ENCODE data around the gene CPTP.

The CPTP gene

DNA sequence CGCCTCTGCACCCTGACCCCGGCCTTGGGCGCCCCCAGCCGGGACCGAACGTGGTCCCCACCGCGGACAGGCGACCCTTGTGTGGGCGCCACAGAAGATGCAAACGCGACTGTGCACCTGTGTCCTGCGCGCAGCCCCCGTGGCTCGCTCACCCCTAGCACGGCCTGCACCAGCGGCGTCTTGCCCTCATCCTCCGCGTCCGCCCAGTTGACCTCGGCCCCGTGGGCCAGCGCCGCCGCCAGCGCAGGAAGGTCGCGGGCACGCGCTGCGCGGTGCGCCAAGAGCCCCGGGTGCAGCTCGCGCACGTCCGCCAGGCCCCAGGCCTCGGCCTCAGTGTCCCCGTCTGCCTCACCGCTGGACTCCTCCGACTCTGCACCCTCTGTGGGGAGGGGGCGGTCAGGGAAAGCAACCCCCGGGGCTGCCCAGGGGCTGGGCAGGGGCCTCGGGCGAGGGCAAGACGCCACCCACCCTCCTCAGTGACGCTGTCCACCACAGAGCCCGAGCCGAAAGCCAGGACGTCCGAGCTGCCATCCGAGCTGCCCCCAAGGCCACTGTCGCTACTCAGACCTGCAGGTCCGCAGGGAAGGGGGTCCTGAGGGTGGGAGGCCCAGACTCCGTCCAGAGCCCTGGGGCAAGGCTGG is 30.2 kb upstream of the CPTP start:
- TF ChIP-seq, protein P1, sequence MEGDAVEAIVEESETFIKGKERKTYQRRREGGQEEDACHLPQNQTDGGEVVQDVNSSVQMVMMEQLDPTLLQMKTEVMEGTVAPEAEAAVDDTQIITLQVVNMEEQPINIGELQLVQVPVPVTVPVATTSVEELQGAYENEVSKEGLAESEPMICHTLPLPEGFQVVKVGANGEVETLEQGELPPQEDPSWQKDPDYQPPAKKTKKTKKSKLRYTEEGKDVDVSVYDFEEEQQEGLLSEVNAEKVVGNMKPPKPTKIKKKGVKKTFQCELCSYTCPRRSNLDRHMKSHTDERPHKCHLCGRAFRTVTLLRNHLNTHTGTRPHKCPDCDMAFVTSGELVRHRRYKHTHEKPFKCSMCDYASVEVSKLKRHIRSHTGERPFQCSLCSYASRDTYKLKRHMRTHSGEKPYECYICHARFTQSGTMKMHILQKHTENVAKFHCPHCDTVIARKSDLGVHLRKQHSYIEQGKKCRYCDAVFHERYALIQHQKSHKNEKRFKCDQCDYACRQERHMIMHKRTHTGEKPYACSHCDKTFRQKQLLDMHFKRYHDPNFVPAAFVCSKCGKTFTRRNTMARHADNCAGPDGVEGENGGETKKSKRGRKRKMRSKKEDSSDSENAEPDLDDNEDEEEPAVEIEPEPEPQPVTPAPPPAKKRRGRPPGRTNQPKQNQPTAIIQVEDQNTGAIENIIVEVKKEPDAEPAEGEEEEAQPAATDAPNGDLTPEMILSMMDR (IDR thresholded peaks at IDR 0.05; ENCODE audit: low read depth, low read length), result no peak
- Histone ChIP-seq H3K27me3 (ENCODE audit: insufficient read depth, low read depth, severe bottlenecking) (no peaks in the 10 kb centered on the region), H3K36me3 (peaks cover 50% of the 10 kb centered on the region), H3K9me3 (ENCODE audit: severe bottlenecking) (no peaks in the 10 kb centered on the region), H3K27ac (no peak overlapping the region), H3K4me3 (ENCODE audit: low read depth, low read length) (no peak overlapping the region)
- no peak for DNase-seq

DNA sequence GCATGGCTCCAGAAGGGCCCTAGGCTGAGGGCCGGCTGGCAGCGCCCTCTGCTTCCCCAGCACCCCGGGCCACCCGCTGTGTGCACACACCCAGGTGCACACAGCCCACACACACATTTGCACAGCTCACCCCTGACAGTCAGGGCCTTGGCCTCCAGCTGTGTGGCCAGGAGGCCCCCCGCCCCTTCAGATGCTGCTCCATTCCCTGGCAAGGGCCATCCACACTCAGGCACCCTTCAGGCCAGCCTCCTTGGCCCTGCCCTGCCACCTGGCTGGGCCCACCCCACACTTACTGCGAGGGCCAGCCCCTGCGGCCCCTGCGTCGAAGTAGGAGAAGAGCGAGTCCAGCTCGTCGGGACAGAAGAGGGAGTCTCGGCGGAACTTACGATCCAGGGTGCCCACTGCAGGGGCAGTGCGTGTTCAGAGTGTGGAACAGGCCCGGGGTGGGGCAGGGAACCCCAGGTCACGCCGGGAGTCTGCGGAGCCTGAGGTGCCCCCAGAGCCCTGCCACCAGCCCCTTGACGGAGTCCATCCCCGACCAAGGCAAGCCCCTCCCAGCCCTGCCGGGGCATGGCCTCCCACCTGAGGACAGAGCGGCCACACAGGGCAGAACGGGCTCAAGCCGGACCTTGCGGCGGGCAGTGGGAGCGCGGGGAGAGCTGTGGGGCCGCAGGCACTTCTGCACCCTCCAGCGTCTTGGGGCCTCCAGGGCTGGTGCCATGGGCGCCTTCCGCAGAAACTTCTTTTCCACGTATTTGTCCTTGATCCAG is 29.3 kb upstream of the CPTP start:
- H3K36me3 ChIP-seq, result peaks cover 60% of the 10 kb centered on the region

DNA sequence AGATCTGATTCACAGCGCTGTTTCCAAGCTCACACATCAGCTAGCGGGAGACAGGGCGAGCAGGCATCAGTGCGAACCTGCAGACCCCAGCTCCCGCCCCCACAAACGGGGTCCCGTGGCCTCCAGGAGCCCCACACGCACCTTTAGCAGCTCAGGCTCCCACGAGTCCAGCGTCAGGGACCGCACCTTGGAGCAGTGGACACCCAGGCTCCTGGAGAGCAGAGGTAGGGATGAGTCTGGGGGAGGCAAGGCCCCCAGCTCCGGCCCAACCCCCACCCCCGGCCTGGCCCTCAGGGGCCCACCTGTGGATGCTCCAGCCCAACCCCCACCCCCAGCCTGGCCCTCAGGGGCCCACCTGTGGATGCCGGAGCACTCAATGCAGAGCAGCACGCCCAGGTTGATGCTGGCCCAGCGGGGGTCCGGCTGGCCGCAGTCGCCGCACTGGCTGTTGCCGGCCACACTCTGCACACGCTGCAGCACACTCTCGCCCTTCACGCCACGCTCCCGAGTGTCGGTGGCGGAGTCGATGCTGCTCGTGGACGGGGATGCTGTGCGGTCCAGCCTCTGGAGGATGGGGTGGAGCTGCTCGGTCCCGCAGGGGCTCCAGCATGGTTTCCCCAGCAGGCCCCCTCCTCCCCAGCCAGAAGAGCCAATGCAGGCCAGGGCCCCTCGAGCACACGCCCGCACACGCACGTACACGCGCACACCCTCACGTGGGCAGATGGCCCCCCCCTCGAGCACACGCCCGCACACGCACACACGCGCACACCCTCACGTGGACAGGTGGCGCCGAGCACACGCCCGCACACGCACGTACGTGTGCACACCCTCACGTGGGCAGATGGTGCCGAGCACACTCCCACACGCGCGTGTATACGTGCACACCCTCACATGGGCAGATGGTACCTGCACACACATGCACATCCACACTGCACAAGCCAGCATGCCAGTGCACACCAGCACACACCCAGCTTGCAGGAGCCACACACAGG is 28.2 kb upstream of the CPTP start:
- Histone ChIP-seq H3K9me3 (ENCODE audit: severe bottlenecking) (no peaks in the 10 kb centered on the region), H3K4me3 (ENCODE audit: low read depth, low read length) (no peak overlapping the region), H3K27me3 (ENCODE audit: insufficient read depth, low read depth, severe bottlenecking) (no peaks in the 10 kb centered on the region), H3K36me3 (peaks cover 65% of the 10 kb centered on the region), H3K27ac (no peak overlapping the region)
- DNase-seq, result no peak
- TF ChIP-seq, protein P1 (IDR thresholded peaks at IDR 0.05; ENCODE audit: low read depth, low read length), result no peak

More for the DNA sequence above, 29.3 kb upstream of the CPTP start:
- no peak for DNase-seq
- Histone ChIP-seq H3K27me3 (ENCODE audit: insufficient read depth, low read depth, severe bottlenecking) (no peaks in the 10 kb centered on the region), H3K27ac (no peak overlapping the region), H3K9me3 (ENCODE audit: severe bottlenecking) (no peaks in the 10 kb centered on the region), H3K4me3 (ENCODE audit: low read depth, low read length) (no peak overlapping the region)
- TF ChIP-seq, protein P1 (IDR thresholded peaks at IDR 0.05; ENCODE audit: low read depth, low read length), result no peak

DNA sequence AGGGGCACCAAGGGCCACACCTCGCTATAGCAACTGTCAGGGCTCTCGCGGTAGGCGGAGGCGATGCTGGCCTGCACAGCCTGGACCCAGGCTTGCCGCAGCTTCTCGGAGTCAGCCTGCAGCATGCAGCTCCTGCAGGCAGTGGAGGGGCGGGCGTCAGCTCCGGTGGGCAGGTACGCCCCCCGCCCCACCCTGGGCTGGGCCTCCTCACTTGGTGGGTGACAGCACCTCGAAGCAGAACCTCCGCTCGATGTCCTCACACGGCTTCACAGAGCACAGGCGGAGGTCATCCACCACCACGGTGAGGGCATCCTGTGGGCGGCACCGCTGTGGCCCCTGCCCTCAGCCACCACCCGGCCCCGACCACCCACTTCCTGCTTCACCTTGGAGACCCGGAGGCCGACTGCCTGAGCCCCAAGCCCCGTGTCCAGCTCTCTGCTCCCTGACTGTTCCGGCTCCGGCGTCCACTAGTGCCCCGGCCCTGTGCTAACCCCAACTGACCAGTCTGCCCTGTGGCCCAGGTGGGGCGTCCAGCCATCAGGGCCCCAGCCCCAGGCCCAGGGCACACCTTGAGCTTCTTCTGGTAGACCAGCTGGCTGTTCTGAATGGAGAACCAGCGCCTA is 26.7 kb upstream of the CPTP start:
- Histone ChIP-seq H3K27ac (peak overlapping the region; percentile 88), H3K27me3 (ENCODE audit: insufficient read depth, low read depth, severe bottlenecking) (no peaks in the 10 kb centered on the region), H3K9me3 (ENCODE audit: severe bottlenecking) (no peaks in the 10 kb centered on the region), H3K4me3 (ENCODE audit: low read depth, low read length) (no peak overlapping the region), H3K36me3 (peaks cover 57% of the 10 kb centered on the region)
- no peak for DNase-seq
- TF ChIP-seq, protein P1 (IDR thresholded peaks at IDR 0.05; ENCODE audit: low read depth, low read length), result no peak

DNA sequence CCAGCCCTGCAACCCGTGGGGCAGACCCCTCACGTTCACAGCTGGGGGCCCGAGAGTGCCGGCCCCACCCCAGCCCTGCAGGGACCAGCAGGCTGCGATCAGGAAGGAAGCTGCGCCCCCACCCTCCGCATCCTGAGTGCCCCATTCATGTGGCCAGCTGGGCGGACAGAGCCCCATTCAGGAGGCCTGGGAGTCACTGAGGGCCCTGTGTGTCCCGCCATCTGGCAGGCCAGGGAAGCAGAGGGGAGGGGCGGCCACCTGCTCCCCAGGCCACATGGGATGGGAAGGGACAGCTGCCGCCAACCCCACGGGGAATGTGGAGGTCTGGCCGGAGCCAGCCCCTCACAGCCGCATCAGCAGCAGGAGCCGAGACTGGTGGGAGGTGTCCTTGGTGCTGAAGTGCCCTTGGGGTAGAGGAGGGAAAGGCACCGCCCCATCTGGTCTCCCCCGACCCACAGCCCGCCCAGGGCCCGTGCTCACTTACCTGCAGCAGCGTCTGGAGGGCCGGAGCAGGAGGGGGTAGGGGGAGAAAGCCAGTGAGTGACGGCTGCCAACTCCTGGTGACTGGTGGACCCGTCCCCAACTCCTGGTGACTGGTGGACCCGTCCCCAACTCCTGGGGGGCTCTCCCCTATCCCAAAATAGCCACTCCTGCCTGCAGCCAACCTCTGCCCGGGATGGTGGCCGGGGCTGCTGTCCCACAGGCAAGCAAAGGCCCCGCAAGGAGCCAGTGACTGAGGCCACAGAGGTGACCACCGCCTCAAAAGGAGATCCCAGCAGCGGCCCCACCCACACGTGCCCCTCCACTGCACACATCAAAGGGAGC is 25.5 kb upstream of the CPTP start:
- DNase-seq, result peak; percentile 96

More for the DNA sequence above, 25.5 kb upstream of the CPTP start:
- Histone ChIP-seq H3K4me3 (ENCODE audit: low read depth, low read length) (peak overlapping the region; percentile 10; the same call in 1 of the 2 replicates), H3K36me3 (peaks cover 49% of the 10 kb centered on the region), H3K27me3 (ENCODE audit: insufficient read depth, low read depth, severe bottlenecking) (no peaks in the 10 kb centered on the region), H3K9me3 (ENCODE audit: severe bottlenecking) (no peaks in the 10 kb centered on the region), H3K27ac (peak overlapping the region; percentile 88)
- TF ChIP-seq, protein P1 (IDR thresholded peaks at IDR 0.05; ENCODE audit: low read depth, low read length), result no peak
